H1 (cell line): ENCODE results near the gene PPY. TPM values are rescaled to one million over a fixed set of nuclear protein-coding genes. Genes with fewer than 3 reads are reported as not detected.

Source experiments
- ASH2L ChIP-seq: fragments of 200-600, 300-600 bp; sonication (generic); IDR thresholded peaks from one replicate; pipeline ENCODE4 v1.7.1; 2017; ENCODE audit warnings: low read length
- BACH1 ChIP-seq: IDR thresholded peaks from 2 replicates; pipeline ENCODE4 v1.6.1; 2012; ENCODE audit warnings: low read length, improper control_type of control experiment
- CEBPB ChIP-seq: IDR thresholded peaks from 2 replicates; pipeline ENCODE4 v1.6.1; 2012; ENCODE audit warnings: low read depth, low read length
- CHD7 ChIP-seq: fragments of 300-600 bp; sonication (generic); IDR thresholded peaks from 2 replicates; pipeline ENCODE4 v1.7.1; 2012; ENCODE audit warnings: low read length, moderate library complexity, mild to moderate bottlenecking, inconsistent platforms; ENCODE audit not compliant: insufficient replicate concordance
- KDM4A ChIP-seq: IDR thresholded peaks from one replicate; pipeline ENCODE4 v1.7.1; 2012; ENCODE audit warnings: low read depth, mild to moderate bottlenecking, moderate library complexity, low read length, inconsistent platforms; ENCODE audit not compliant: severe bottlenecking
- MAFK ChIP-seq: IDR thresholded peaks from 2 replicates; pipeline ENCODE4 v1.6.1; 2012; ENCODE audit warnings: low read depth, mild to moderate bottlenecking, improper control_type of control experiment, low read length
- POU5F1 ChIP-seq: IDR thresholded peaks from 2 replicates; pipeline ENCODE4 v1.6.1; 2011; ENCODE audit warnings: low read depth, mild to moderate bottlenecking, low read length, moderate library complexity
- RNF2 ChIP-seq: fragments of 200-900, 300-1000 bp; sonication (generic); IDR thresholded peaks from 2 replicates; pipeline ENCODE4 v1.7.1; 2016; ENCODE audit warnings: borderline replicate concordance, low read depth, mild to moderate bottlenecking, antibody characterized with exemption, low read length; ENCODE audit not compliant: poor library complexity, severe bottlenecking; ENCODE audit errors: missing control alignments
- SIRT6 ChIP-seq: IDR thresholded peaks from one replicate; pipeline ENCODE4 v1.7.1; 2012; ENCODE audit warnings: low read length, inconsistent platforms
- SRF ChIP-seq: IDR thresholded peaks from 2 replicates; pipeline ENCODE4 v1.6.1; 2011; ENCODE audit warnings: mild to moderate bottlenecking, low read depth, low read length, moderate library complexity
- polyA plus RNA-seq, 7 experiments: library from polyadenylated mRNA; depleted of rRNA in 3 of 7; stranded (reverse) in 5 of 7; unstranded in 2 of 7; fragments of >200 nt in 5 of 7; fragments of 200-250 nt in 2 of 7; gene quantifications; 1 replicate in 5 of 7; 2 replicates in 1 of 7; 4 replicates in 1 of 7; pipeline versions ENCODE4 v1.2.1 to v1.2.3, GENCODE V29; 2011 to 2013; ENCODE audit warnings: missing spikeins in 2 of 7, mixed read lengths in 2 of 7
- total RNA-seq: library from RNA; stranded (reverse); fragmentation: NEBNext Ultra II Directional; extraction: Animal tissue kit (Norgen Biotek cat#: 25700); gene quantifications from 2 replicates; pipeline ENCODE4 v1.2.1, GENCODE V29; 2021

The PPY gene
- total and polyA plus RNA-seq, 2 of the 8 experiments (the other 6 are each of a cell fraction or from before 2014, with no cell fraction given) = 0.26 TPM; not detected in 1

- TF ChIP-seq RNF2 = no peak
- no peak for TF ChIP-seq MAFK
- TF ChIP-seq SIRT6 = no peak
- TF ChIP-seq CEBPB = no peak
- peak; percentile 83 for TF ChIP-seq ASH2L
- peak; percentile 86 for TF ChIP-seq KDM4A
- TF ChIP-seq POU5F1 = no peak
- no peak for TF ChIP-seq SRF
- no peak for TF ChIP-seq CHD7
- no peak for TF ChIP-seq BACH1
Observed at GRCh38 chr17:43952724-43953666, 10.7 kb upstream of the PPY start (continued).
